ENCODE measurements around the gene PCDH12.

Gene PCDH12

DNA sequence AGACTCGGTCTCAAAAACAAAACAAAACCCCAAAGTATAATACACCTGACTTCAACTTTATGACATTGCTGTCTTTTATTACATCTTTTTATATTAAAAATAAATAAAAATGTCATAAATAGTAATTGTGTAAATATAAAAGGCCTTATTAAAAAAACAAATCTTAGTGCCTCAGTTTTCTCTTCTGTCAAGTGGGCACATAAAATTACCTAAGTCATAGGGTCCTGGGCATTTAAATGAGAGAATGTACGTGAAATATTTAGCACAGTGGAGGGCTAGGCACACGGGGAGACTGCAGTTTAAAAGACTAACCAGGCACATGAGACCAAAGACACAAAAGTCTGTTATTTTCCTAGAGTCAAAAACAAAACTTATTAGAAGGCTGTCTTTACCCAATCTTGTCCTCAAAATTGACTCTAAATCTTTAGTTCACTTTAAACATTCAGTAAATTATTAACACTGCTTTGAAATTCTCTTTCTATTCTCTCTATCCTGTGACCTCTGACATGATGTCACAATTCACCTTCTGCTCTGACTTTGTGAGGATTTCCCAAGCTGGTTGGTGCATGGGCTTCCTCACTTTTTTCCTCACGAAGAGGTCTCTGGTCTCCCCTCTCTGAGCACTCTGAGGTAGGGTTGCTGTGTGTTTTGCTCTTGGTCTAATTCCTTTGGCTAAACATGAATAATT, 8.4 kb upstream of the PCDH12 start:
- no peak for DNase-seq

DNA sequence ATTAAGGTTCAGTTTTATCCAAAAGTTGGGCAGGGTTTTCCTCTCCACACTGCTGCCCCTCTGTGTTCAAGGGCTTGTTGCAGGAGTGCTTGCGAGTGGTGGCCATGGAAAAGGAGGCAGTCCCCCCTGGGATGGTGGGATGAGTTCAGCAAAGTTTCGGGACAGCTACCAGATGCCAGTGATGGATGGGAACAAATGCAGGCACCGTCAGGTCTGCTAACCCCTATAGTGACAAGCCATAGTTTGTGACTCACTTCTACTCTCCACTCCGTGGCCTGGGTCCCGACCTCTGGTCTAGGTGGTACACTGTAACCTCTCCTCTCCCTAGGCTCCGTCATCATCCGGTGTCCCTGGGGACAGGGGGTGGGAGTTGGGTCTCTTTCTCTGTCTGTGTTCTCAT, 7.1 kb upstream of the PCDH12 start:
- DNase-seq, result no peak

DNA sequence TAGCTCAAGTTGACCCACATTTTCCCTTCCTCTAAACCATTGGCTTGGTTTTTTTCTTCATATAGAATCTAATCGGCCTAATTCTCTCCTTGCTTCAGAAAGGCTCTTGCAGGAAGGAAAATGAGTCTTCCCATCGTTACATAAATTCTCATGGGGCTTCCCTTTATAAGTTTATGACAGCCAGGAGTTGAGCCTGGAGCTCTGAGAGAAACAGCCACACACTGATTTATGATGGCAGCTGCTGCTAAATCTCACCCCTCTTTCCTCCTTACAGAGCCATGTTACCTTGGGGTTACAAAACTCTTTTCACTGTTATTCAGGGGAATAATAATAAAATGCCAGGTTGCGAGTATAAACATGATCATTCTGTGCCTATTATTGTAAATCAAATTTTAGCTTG, 5.7 kb upstream of the PCDH12 start:
- no peak for DNase-seq

DNA sequence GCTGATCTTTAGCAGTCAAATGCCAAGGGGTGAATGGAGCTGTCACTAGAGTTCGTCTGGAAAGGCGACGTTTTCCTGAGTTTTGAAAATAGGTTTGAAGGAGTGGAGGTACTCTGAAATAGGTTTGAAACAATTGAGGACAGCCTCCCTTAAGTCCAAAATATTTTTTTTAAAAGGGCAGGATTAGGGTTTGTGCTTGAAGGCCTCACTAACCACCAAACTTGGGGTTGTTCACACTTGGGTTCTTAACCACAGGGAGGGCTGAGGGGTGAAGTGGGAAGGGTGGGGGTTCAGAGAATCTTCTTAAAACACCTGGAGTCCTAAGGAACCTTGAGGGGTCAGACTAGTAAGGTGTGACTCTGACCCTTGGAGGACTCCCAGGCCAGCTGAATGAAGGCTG, 3.5 kb upstream of the PCDH12 start:
- no peak for DNase-seq

DNA sequence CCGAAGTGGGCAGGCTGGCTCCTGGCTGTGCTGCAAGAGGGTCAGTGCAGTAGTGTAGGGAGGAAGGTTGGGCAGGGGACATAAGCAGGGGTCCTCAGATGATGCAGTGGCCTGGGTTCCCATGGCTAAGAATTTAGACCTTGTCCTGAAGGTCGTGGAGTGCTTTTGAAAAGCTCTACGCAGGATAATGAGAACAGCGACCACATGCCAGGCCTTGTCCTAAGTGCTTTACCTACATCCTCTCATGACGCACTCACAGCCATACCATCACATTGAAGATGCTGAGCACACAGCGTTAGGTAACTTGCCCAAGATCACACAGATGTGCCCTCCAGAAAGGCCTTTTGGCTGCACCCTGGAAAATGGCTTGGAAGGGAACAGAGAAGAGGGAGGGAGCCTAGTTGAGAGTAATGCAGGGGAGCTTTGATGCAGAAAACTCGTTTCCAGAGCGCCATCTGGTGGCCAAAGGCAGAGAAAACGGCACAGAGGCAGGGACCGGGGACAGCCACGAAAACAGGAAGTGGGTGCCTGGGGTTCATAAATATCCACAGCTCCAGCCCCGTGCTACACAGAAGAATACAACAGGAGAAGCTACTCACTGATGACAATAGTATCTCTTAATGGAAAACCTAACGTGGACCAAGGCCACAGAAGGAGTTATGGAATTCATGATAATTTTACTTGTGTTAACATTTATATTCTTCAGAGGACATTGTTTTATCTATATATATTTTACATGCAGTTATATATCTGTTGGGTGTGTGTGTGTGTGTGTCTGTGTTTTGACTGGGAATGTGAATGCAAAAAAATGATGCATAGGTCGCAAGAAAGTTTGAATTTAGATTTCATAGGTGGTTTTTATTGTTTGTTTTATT, 2.7 kb upstream of the PCDH12 start:
- DNase-seq, result peak; percentile 61

DNA sequence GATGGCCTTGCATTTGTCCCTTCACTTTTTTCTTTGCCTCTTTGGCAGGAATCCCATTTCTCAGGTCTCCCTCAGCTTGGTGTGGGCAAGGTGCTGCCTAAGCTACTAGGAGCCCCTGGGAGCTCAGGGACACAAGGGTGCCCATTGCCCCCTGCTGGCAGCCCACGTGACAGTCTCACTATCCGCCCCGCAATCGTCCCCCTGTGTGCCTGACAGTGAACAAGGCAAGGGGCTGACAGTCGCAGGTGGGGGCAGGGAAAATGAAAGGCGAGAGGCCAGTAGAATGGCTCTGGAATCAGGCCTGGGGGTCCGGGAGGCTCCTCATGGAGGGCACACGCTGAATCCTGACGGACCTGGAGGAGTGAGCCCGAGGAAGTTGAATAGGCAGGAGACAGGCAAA, 2.0 kb upstream of the PCDH12 start:
- no peak for DNase-seq

DNA sequence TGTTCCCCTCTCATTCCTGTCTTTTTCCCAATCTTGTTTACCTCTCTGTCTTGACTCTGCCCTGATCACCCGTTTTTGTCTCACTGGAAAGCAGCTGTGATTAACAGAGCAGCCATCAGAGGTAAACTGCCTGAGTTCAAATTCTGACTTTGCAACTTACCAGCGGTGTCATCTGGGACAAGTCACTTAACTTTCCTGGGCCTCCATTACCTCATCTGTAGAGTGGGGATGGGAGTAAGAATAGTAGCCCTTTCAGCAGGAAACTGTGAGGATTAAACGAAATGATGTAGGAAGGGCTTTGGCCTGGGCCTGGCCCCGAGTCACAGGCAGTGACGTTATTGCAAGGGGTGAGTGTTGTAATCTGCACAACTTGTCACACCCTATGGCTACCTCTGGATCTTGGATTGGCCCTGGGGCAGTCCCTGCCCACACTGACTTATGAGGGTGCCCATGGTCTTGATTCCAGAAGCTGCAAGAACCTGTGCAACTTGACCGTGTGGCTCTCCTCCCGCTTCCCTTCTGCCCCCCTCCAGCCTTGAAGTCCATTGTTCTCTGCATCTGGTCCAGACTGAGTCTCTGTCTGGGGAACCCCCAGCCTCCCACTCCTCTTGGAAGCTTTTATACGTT, 657 bp upstream of the PCDH12 start:
- DNase-seq, result no peak

DNA sequence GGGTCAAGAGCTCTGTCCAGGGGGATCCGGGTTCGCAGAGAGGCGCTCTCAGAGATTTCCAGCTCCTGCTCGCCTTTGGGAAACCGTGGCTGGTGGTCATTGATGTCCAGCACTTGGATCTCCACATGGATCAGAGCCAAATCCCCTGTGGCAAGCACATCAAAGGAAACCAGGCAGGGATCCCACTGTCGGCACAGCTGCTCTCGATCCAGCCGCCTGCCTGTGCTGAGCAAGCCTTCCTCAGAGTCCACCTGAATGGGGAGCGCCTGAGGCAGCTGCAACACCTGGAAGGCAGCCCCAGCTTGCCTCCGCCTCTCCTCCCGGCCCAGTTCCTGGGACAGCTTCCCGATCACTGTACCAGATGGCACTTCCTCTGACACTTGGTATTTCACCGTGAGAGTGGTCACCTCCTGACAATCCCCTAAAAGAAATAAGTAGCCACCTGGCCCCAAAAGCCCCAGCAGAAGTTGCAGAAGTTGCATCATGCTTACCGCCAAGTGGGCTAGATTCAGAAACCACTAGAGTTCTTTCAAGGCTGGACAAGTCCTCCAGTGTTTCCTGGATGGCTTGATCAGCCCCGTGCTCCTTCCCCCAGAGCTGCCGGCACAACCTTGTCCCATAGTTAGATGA, 520 bp downstream of the PCDH12 start:
- DNase-seq, result no peak

DNA sequence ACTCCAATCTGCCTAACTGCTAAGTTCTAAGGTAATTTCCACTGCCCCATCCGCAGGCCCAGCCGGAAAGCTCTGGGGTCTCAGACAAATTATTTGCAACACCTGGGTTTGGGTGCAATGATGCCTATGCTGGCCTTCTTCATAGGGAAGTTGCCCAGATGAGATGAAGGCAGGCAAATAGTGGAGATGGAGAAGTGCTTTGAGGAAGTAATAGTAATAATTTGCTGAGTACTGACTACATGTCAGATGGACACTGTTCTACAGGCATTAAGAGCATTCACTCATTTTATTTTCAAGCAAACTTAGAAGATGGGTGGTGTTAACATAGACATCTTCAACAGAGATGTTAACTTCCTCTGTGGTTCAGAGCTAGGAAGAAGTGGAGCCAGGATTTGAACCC, 3.8 kb downstream of the PCDH12 start:
- no peak for DNase-seq

DNA sequence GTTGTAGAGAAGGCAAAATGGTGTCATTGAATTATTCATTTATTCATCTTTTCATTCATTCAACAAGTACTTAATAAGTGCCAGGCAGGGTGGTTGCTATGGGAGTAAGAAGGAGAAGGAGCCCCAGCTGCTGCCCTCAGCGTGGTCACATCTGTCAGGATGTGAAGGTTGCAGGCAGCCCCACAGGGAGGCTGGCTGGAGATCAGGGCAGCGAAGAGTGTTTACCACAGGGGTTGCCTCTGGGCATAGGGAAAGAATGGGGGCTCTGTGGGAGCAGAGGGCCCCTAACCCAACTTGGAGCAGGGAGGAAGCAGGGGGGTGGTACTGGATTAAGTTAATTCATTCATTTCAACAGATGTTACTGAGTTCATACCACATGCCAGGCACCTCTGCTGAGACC, 6.0 kb downstream of the PCDH12 start:
- DNase-seq, result no peak

DNA sequence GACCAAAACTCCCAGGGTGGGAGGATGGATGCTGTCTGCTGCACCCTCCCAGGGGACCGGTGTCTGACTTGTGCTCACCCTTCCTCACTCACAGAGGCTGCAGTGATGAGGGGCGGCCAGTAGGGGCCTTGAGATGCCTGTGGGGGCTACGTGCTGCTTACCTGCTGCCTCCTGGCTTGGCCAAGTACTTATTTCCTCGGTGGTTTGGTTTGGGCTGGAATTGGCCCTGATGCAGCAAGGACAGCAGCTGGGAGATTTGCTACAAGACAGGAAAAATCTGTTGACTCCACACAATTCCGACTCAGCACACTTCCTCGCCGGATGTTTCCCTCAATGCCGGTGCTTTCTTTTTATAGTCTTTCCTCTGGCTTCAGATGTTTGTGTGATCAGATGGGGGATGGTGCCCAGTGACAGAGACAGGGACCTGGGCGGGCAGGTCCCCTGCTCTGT, 6.6 kb downstream of the PCDH12 start:
- no peak for DNase-seq

DNA sequence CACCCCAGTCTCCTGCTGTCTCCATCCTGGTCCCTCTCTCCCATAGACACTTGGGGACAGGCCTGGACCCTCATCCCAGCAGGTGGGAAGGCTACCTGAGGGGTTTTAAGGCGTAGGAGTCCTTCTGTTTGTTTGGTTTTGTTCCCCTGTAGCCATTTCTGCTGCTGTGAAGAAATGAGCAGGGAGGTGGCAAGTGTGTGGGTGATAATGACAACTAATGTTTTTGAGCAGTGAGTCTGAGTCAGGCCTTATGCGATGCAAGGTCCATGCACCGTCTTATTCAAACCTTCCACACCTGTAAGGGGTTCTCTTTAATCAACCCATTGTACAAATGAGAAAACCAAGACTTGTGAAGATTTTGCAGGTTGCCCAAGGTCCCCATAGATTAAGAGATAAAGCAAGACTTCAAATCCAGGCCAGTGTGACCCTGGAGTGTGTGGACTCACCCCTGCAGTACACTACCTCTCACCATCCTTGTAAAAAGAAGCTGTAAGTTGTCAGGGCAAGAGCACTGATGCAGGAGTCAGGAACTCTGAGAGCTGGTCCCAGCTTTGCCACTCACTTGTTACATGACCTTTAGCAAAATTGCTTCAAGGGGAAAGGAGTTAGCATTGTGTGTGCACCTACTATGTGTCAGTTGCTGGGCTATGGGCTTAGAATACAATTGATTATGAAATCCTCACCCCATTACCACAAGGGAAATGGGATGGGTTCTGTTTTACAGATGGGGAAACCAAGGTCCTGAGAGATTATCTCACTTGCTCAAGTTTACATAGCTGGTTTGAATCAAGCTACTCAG, 7.6 kb downstream of the PCDH12 start:
- DNase-seq, result no peak

DNA sequence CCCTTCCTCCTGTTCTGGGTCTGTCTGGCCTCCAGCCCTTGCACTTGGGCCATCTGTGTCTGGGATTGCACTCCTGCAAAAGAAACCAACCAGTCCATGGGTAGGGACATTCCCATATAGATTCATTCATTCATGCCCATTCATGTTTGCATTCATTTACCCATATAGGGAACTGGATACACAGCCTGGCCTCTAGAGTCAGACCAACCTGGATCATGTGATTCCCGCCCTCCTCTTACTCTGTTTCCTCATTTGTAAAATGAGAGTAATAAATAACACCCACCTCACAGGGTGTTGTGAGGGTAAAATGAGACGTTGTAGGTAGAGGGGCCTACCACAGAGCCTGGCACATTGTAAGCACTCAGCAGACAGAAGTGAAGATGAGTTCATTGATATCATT, 8.5 kb downstream of the PCDH12 start:
- DNase-seq, result no peak

DNA sequence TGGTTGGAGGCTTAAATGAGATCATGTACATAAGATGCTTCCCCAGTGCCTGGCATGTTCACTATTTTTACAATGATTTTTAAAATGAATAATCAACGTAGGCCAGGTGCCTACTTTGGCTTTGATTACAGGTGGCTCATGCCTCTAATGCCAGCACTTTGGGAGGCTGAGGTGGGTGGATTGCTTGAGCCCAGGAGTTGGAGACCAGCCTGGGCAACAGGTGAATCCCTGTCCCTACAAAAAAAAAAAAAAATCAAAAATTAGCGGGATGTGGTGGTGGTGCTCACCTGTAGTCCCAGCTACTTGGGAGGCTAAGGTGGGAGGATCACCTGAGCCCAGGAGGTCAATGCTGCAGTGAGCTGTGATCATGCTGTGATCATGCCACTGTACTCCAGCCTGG, 9.2 kb downstream of the PCDH12 start:
- no peak for DNase-seq

DNA sequence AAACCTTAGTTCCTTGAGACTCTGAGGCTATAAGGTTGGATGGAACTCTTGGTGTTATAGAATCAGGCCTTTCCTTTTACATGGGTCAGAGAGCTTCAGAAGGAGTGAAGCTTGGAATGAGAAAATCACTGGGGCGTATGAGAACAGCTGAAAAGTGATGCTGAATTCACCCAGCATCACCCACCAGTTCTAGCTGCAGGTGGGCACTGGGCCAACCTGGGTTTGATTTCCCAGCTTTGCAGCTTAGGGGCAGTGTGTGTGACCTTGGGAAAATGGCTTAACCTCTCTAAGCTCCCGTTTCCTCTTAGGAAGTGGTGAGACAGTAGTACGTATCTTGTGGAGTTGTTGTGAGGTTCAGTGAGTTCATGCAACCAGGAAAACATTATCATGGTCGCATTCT, 10.7 kb downstream of the PCDH12 start:
- no peak for DNase-seq

DNA sequence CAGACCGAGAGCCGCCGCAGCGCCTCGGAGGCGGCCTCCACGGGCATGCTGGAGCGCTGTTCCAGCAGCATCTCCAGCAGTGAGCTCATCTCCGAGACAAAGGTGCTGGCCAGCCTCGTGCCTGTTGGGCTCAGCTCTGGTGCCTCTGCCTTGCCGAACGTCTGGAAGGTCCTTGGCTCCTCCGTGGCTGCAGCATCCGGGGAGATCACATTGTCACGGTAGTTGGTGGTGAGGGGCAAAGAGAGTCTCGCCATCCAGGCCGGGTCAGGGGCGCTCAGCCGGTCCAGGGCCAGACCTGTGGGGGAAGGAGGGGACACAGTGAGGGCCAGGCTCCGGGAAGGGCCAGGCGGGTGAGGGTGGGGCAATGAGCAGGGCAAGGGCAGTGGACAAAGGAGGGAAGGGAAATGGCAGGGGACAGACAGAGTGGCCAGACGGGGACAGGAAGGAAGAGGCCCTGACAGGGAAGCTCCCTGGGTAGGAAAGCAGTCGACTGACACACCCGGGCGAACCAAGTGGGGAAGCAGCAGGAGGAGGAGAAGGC, 12.4 kb downstream of the PCDH12 start:
- no peak for DNase-seq

DNA sequence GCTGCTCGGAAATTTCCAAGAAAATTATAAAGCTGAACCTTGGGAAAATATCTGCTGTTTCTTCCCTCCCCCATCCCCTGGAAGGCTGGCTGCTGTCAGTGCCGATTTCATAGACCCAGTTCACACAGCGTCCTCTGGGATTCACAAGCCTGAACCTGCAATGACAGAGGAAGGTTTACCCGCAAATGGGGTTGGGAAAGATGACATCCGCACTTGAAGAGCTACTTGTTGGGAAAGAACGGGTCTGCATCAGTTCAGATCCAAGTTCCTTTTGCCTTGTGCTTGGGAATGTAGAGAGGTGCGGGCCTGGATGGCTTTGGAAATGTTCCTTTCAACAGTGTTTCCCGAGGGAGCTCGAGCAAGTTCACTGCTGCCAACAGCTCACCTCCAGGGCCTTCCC, 13.9 kb downstream of the PCDH12 start:
- DNase-seq, result no peak

DNA sequence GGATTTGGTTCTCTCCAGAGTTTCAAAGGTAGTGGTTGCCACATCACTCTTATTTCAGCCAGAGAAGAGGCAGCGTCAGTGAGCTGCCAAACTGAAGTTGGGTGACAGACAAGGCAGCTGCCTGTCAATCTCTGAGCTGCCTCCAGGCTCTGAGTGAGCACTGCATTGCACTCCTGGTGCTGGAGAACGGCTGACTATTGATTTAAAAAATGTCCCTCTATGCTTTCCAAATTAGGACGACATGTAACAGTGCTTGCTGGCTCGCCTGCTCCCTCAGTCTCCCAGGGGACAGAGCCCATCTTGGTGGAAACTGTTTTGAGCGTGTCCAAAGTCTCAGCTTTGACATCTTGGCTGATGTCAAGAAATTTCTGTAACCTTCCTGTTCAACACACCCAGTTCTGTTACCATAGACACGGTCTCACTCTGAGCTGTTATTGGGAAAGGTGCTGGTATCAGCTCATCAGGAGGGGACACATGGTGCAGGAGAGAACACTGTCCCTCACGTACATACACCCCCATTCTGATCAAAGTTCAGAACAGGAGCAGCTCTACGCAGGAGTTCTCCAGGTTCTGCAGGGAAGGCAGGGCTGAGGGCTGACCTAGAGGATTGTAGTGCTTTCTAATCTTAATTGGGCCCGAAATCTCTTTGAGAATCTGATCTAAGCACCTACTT, 15.7 kb downstream of the PCDH12 start:
- no peak for DNase-seq

DNA sequence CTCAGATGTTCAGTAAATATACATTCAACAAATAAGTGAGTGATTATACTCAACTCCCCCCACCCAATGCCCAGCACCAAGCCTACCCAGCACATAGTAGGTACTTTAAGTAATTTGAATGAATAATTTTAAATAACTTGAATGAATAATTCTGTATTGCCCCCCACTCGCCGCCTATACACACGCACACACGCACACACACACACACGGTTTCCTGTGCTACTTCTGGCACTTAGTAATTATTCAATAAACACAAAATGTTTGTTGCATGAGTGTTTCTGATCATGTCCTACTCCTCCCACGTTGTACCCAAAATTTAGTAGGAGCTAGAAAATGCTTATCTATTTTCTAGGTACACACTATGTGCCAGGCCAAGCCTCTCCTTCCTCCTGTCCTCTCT, 16.2 kb downstream of the PCDH12 start:
- no peak for DNase-seq

DNA sequence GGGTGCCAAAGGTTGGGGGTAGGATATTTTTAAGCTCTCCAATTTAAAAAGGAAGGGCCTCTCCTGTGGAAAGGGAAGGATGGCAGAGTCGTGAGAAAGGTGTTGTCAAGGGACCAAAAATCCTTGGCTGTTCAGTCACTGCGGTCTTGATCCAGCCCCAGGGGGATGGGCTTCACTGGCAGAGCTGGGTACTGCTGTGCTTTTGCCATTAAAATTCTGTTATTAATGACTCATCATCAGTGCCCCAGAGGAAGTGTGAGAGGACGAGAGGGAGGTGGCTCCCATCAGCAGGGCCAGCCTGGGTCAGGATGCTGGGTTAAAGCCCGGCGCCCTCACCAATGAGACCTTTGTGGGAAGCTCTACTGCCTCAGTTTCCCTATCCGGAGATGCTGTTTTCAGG, 16.7 kb downstream of the PCDH12 start:
- DNase-seq, result no peak

DNA sequence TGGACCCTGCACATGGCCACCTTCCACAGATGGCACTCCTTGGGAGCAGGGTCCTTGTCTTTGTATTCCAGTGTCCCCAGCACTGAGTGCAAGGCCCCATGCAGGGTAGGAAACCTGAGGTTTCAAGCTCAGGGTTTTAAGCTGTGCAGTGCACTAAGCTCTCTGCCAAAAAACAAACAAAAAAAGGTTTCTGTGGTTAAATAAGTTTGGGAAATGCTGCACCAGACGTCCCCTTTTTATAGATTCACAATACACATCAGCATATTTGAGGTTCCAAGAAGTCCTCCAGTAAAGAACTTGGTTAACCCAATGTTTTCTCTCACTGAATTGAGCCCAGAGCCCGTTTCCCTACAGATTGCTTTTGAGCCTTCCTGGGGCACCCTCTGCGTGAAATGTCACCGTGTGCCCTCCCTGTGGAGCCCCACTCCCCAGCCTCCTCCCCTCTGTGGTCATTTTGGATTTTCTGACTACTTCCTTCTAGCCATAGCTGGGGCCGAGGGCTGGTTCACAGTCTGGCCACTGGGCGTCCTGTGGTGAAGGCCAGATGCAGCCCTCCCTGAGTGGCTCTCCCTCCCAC, 17.2 kb downstream of the PCDH12 start:
- no peak for DNase-seq

Data from NCI-H1105 (cell line).